ENCODE results near the gene DARS1. TPM values are rescaled to one million over a fixed set of nuclear protein-coding genes. Genes with fewer than 3 reads are reported as not detected.

The DARS1 gene
- total RNA-seq, 1 donor from 2014 or later, result 86.0 TPM

- DNase-seq (ENCODE audit: low read depth), result no peak
- TF ChIP-seq CTCF (conservative IDR thresholded peaks at IDR 0.05; ENCODE audit: low read depth, low read length), result no peak
- H3K4me3 ChIP-seq (ENCODE audit: low read depth, low read length), result no peak overlapping the region
Measured at GRCh38 chr2:136016836-136017235, 31.4 kb upstream of the DARS1 start.

- H3K4me3 ChIP-seq (ENCODE audit: low read depth, low read length), result no peak overlapping the region
- no peak for DNase-seq (ENCODE audit: low read depth)
- TF ChIP-seq CTCF (conservative IDR thresholded peaks at IDR 0.05; ENCODE audit: low read depth, low read length), result no peak
Measured at GRCh38 chr2:136016427-136016826, 31.0 kb upstream of the DARS1 start.

GRCh38 chr2:136015699-136016098 lies 30.3 kb upstream of the DARS1 start:
- no peak overlapping the region for H3K4me3 ChIP-seq (ENCODE audit: low read depth, low read length)
- no peak for DNase-seq (ENCODE audit: low read depth)
- TF ChIP-seq CTCF (conservative IDR thresholded peaks at IDR 0.05; ENCODE audit: low read depth, low read length), result no peak

- no peak for TF ChIP-seq CTCF (conservative IDR thresholded peaks at IDR 0.05; ENCODE audit: low read depth, low read length)
- DNase-seq (ENCODE audit: low read depth), result no peak
- no peak overlapping the region for H3K4me3 ChIP-seq (ENCODE audit: low read depth, low read length)
Measured at GRCh38 chr2:136014411-136014810, 29.0 kb upstream of the DARS1 start.

- no peak overlapping the region for H3K4me3 ChIP-seq (ENCODE audit: low read depth, low read length)
- peak; percentile 53 for DNase-seq (ENCODE audit: low read depth)
- peak; percentile 60 for TF ChIP-seq CTCF (conservative IDR thresholded peaks at IDR 0.05; ENCODE audit: low read depth, low read length)
Measured at GRCh38 chr2:136013955-136014354, 28.5 kb upstream of the DARS1 start.

GRCh38 chr2:136013136-136013685 lies 27.8 kb upstream of the DARS1 start:
- H3K4me3 ChIP-seq (ENCODE audit: low read depth, low read length), result no peak overlapping the region
- no peak for TF ChIP-seq CTCF (conservative IDR thresholded peaks at IDR 0.05; ENCODE audit: low read depth, low read length)
- DNase-seq (ENCODE audit: low read depth), result no peak

- DNase-seq (ENCODE audit: low read depth), result no peak
- no peak overlapping the region for H3K4me3 ChIP-seq (ENCODE audit: low read depth, low read length)
- no peak for TF ChIP-seq CTCF (conservative IDR thresholded peaks at IDR 0.05; ENCODE audit: low read depth, low read length)
Measured at GRCh38 chr2:136012315-136012714, 26.9 kb upstream of the DARS1 start.
